Neutrophil (primary cell): ENCODE measurements around the gene COL4A1.

Experiments used
- H3K27ac ChIP-seq: fragments of 200-600 bp; sonication (generic); 2 replicates; pipeline ENCODE4 v1.5.1; 2016; ENCODE audit warnings: mild to moderate bottlenecking, moderate library complexity
- H3K27me3 ChIP-seq: fragments of 200-600 bp; sonication (generic); 2 replicates; pipeline ENCODE4 v1.6.0; 2016; ENCODE audit warnings: mild to moderate bottlenecking
- H3K36me3 ChIP-seq: fragments of 200-600 bp; sonication (generic); 2 replicates; pipeline ENCODE4 v1.5.1; 2017
- H3K4me1 ChIP-seq, 2 experiments: fragments of 200-600 bp in 1 of 2; sonication (generic) in 1 of 2; 1 replicate in 1 of 2; 2 replicates in 1 of 2; pipeline versions ENCODE4 v1.5.1 to v1.6.1; 2013 to 2016; ENCODE audit warnings: low read depth in 1 of 2, low read length in 1 of 2, mild to moderate bottlenecking in 1 of 2, moderate library complexity in 1 of 2; ENCODE audit not compliant: control insufficient read depth in 1 of 2, insufficient read depth in 1 of 2
- H3K4me3 ChIP-seq, 2 experiments: fragments of 200-600 bp in 1 of 2; sonication (generic) in 1 of 2; 1 replicate in 1 of 2; 2 replicates in 1 of 2; pipeline ENCODE4 v1.5.1; 2013 to 2016; ENCODE audit warnings: low read depth in 1 of 2, low read length in 1 of 2, mild to moderate bottlenecking in 1 of 2, moderate library complexity in 1 of 2
- H3K9me3 ChIP-seq: fragments of 200-600 bp; sonication (generic); 2 replicates; pipeline ENCODE4 v1.5.1; 2016
- CTCF ChIP-seq: fragments of 200-600 bp; sonication (generic); IDR thresholded peaks from 2 replicates; pipeline ENCODE4 v1.5.1; 2016; ENCODE audit warnings: antibody characterized with exemption

Gene COL4A1

GRCh38 chr13:110197026-110197425, 109.9 kb downstream of the COL4A1 start:
- H3K4me3 ChIP-seq: no peak overlapping the region
- no peak overlapping the region for H3K27ac ChIP-seq
- H3K4me1 ChIP-seq: peaks cover 15 to 18% of the 10 kb centered on the region in 2 experiments
- no peaks in the 10 kb centered on the region for H3K36me3 ChIP-seq
- no peak for TF ChIP-seq CTCF
- H3K27me3 ChIP-seq: no peaks in the 10 kb centered on the region
- no peaks in the 10 kb centered on the region for H3K9me3 ChIP-seq

- H3K27me3 ChIP-seq: no peaks in the 10 kb centered on the region
- no peak for TF ChIP-seq CTCF
- H3K27ac ChIP-seq: no peak overlapping the region
- peaks cover 3 to 5% of the 10 kb centered on the region in 2 experiments for H3K4me1 ChIP-seq
- H3K36me3 ChIP-seq: no peaks in the 10 kb centered on the region
- H3K9me3 ChIP-seq: no peaks in the 10 kb centered on the region
- no peak overlapping the region for H3K4me3 ChIP-seq
These were observed 111.1 kb downstream of the COL4A1 start for GRCh38 chr13:110195547-110196485.

DNA sequence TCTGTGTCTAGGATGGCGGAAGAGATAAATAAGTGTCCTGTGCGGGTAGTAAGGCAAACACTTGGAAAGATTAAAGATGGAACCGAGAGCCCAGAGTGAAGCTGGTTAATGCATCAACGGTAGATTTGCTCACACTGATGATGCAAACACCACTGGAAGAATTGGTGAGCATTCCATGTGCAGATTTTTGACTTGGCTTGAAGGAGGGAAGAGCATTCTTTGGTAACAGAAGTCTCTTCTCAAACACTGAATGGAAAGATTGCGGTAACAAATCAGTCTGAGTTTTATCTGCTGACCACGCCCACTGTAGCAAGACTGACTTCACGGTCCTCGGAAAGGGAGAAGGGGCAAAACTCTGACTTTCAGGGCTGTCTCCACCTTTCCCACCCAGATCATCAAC, 112.5 kb downstream of the COL4A1 start:
- H3K4me1 ChIP-seq: no peaks in the 10 kb centered on the region
- no peak overlapping the region for H3K27ac ChIP-seq
- no peaks in the 10 kb centered on the region for H3K36me3 ChIP-seq
- H3K4me3 ChIP-seq: no peak overlapping the region
- peaks cover 5% of the 10 kb centered on the region for H3K27me3 ChIP-seq
- H3K9me3 ChIP-seq: no peaks in the 10 kb centered on the region
- no peak for TF ChIP-seq CTCF

DNA sequence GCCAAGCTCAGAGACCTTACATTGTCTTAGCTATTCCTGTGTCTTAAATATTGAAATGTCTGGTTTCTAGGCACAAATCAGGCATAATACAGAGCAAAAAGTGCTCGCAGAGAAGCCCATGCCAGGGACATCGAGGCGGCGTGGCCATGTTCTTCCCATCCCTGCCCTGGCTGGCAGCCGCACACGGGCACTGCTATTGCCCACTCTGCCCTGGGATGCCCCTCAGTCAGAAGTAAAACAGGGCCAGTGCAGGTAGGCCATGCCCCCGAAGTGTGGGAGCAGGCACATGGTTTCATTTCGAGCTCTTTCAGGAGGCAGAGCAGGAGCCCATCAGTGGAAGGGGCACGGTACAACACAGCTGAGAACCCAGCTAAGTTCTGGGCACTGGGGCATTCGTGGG, 113.5 kb downstream of the COL4A1 start:
- Histone ChIP-seq H3K4me3 (no peak overlapping the region), H3K27ac (no peak overlapping the region), H3K27me3 (peaks cover 5% of the 10 kb centered on the region), H3K9me3 (no peaks in the 10 kb centered on the region), H3K36me3 (no peaks in the 10 kb centered on the region), H3K4me1 (no peaks in the 10 kb centered on the region)
- no peak for TF ChIP-seq CTCF

DNA sequence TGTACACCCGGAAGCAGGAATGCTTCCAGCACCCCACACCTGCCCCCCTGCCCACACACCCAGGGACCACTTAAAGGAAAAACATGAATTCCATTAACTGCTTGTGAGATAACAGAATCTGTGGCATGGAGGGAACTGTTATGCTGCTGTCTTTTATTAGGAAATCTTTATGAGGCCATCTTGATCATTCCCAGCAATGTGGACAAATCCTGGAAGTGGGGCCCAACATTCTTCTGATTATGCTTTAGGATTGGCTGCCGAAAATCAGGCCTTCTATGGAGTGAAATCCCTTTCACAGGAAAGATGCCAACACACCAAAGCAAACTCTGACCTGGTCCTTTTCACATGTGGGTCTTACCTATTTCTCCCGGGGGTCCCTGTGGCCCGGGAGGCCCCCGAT, 114.5 kb downstream of the COL4A1 start:
- Histone ChIP-seq H3K36me3 (no peaks in the 10 kb centered on the region), H3K4me3 (no peak overlapping the region), H3K9me3 (no peaks in the 10 kb centered on the region), H3K27me3 (peaks cover 5% of the 10 kb centered on the region), H3K4me1 (no peaks in the 10 kb centered on the region), H3K27ac (no peak overlapping the region)
- no peak for TF ChIP-seq CTCF
